Transverse colon (tissue), 4 donors: ENCODE results near the gene LIG1.
A peak's percentile ranks its signal among the peaks of the same experiment; 100 is the strongest.

Experiments
- CTCF ChIP-seq, 5 experiments: fragments of 200-600 bp in 3 of 5; fragments of 450-650 bp in 2 of 5; sonication (generic) in 3 of 5; IDR thresholded peaks; 1 replicate in 2 of 5; 2 replicates in 3 of 5; pipeline ENCODE4 v1.5.1; 2016 to 2017; ENCODE audit warnings: antibody characterized with exemption in 5 of 5, inconsistent platforms in 3 of 5, mild to moderate bottlenecking in 2 of 5, moderate library complexity in 1 of 5
- POLR2AphosphoS5 ChIP-seq, 3 donors: sonication (generic); formaldehyde crosslinking; IDR thresholded peaks; one replicate each; pipeline ENCODE4 v1.6.1; 2016; ENCODE audit warnings: antibody characterized with exemption in 3 of 3

- TF ChIP-seq POLR2AphosphoS5 (IDR thresholded peaks at IDR 0.05) (peak in 1 of 3 donors; percentile 27), CTCF (IDR thresholded peaks at IDR 0.05) (no peak)
Observed at GRCh38 chr19:48090281-48090802, 79.8 kb downstream of the LIG1 start.
